Measurements from ENCODE around the gene TBC1D19. TPM values are rescaled to one million over a fixed set of nuclear protein-coding genes. Genes with fewer than 3 reads are reported as not detected.

TBC1D19 gene
- total and polyA plus RNA-seq, 9 of the 15 experiments (the other 6 are each of a cell fraction or from before 2014, with no cell fraction given), result 0.73 to 5.6 (median 3.7) TPM

DNA sequence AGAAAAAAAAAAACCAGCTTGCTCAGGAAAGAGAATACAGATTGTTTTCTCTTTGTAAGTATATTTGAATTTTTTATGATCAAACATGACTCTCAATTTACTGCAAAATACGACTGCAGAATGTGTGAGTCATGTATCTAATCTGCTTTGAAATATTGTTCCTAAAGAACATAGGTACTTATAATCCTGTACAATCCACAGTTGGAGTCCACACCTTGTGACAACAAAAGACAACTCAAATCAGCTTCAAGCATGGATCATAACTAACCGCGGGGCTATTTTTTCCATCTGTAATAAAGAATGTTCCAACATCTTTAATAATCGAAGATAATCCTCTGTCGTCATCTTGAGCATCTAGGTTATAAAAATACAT lies 198.9 kb downstream of the TBC1D19 start:
- in situ Hi-C loops (cut with MboI) (no loop called here), intact Hi-C loops (cut with micrococcal nuclease) (no loop called here)
- Histone ChIP-seq H3K9ac (ENCODE audit: insufficient read depth in 1 of 2, low read depth in 2 of 2, low read length in 2 of 2) (peak overlapping the region in 1 of 2 experiments; percentile 19; a peak in 2 of 4 replicates), H3K27ac (ENCODE audit: extremely low read depth, low read depth, low read length) (peak overlapping the region; percentile 54), H3K9me1 (ENCODE audit: control insufficient read depth, insufficient read depth, low read length) (no peaks in the 10 kb centered on the region), H3K36me3 (ENCODE audit: control insufficient read depth, insufficient read depth, low read length) (no peaks in the 10 kb centered on the region), H3K4me1 (replicated peaks in 1 of 2; ENCODE audit: control insufficient read depth in 2 of 2, insufficient read depth in 2 of 2, low read length in 2 of 2) (peaks cover 8 to 44% of the 10 kb centered on the region in 2 experiments; a peak in 4 of 5 replicates), H4K20me1 (replicated peaks; ENCODE audit: control insufficient read depth, insufficient read depth, low read length) (no peaks in the 10 kb centered on the region), H3K79me2 (ENCODE audit: control insufficient read depth, insufficient read depth, low read length) (no peaks in the 10 kb centered on the region), H3K4me3 (no peak overlapping the region), H3K4me2 (ENCODE audit: insufficient read depth, low read length) (no peak overlapping the region; the same call in 1 of the 2 replicates), H3K9me3 (replicated peaks; ENCODE audit: control insufficient read depth, insufficient read depth, low read depth, low read length) (no peaks in the 10 kb centered on the region), H3K27me3 (ENCODE audit: control insufficient read depth in 2 of 2, insufficient read depth in 2 of 2, low read length in 2 of 2) (no peaks in the 10 kb centered on the region), H2AFZ (ENCODE audit: low read depth, low read length) (peak overlapping the region; percentile 30; the same call in 1 of the 2 replicates)
- peak; percentile 35 for FAIRE-seq
- WGBS (ENCODE audit: insufficient coverage, low coverage, missing lambda C conversion rate), result 3% methylated on average over 5 of the region's 5 CpGs
- DNase-seq (ENCODE audit: extremely low read depth in 1 of 4, low spot score in 3 of 4), result no peak
- CTCF ChIA-PET (ENCODE audit: low intra/inter-chr PET ratio), result no interaction called here
- BruUV-seq (replicated peaks), result no TSS peak
- no peak for ATAC-seq
- POLR2A ChIA-PET, result interaction anchor here (1.1 kb wide), 1 partner anchor 10 kb away, joined by 3 read pairs; no protein-coding TSS in a partner anchor
- TF ChIP-seq ADNP (tag; IDR thresholded peaks at IDR 0.05) (no peak), PRPF4 (IDR thresholded peaks at IDR 0.05; ENCODE audit: insufficient read depth, low read depth, low read length, poor library complexity, severe bottlenecking) (no peak), ZNF668 (CRISPR knock-in tag; IDR thresholded peaks at IDR 0.05) (no peak), NRF1 (conservative IDR thresholded peaks at IDR 0.05 in 1 of 2, IDR thresholded peaks at IDR 0.05 in 1 of 2) (no peak), ZNF644 (tag; IDR thresholded peaks at IDR 0.05; ENCODE audit: low read depth) (0 out of 2 replicates have a peak, but pooled peaks have one; percentile 21), POLR3G (IDR thresholded peaks at IDR 0.05; ENCODE audit: extremely low read depth, insufficient read length, insufficient replicate concordance) (no peak), RBM22 (IDR thresholded peaks at IDR 0.05; ENCODE audit: low read depth, low read length, poor library complexity, severe bottlenecking) (no peak), BRD4 (IDR thresholded peaks at IDR 0.05) (0 out of 2 replicates have a peak, but pooled peaks have one; percentile 45), RBM25 (IDR thresholded peaks at IDR 0.05; ENCODE audit: low read depth, low read length, severe bottlenecking) (no peak), ZNF197 (CRISPR knock-in tag; IDR thresholded peaks at IDR 0.05; ENCODE audit: low read depth) (no peak), ASH1L (IDR thresholded peaks at IDR 0.05; ENCODE audit: borderline replicate concordance, low read depth, partially characterized antibody) (no peak)
- TF ChIP-seq, protein P1, sequence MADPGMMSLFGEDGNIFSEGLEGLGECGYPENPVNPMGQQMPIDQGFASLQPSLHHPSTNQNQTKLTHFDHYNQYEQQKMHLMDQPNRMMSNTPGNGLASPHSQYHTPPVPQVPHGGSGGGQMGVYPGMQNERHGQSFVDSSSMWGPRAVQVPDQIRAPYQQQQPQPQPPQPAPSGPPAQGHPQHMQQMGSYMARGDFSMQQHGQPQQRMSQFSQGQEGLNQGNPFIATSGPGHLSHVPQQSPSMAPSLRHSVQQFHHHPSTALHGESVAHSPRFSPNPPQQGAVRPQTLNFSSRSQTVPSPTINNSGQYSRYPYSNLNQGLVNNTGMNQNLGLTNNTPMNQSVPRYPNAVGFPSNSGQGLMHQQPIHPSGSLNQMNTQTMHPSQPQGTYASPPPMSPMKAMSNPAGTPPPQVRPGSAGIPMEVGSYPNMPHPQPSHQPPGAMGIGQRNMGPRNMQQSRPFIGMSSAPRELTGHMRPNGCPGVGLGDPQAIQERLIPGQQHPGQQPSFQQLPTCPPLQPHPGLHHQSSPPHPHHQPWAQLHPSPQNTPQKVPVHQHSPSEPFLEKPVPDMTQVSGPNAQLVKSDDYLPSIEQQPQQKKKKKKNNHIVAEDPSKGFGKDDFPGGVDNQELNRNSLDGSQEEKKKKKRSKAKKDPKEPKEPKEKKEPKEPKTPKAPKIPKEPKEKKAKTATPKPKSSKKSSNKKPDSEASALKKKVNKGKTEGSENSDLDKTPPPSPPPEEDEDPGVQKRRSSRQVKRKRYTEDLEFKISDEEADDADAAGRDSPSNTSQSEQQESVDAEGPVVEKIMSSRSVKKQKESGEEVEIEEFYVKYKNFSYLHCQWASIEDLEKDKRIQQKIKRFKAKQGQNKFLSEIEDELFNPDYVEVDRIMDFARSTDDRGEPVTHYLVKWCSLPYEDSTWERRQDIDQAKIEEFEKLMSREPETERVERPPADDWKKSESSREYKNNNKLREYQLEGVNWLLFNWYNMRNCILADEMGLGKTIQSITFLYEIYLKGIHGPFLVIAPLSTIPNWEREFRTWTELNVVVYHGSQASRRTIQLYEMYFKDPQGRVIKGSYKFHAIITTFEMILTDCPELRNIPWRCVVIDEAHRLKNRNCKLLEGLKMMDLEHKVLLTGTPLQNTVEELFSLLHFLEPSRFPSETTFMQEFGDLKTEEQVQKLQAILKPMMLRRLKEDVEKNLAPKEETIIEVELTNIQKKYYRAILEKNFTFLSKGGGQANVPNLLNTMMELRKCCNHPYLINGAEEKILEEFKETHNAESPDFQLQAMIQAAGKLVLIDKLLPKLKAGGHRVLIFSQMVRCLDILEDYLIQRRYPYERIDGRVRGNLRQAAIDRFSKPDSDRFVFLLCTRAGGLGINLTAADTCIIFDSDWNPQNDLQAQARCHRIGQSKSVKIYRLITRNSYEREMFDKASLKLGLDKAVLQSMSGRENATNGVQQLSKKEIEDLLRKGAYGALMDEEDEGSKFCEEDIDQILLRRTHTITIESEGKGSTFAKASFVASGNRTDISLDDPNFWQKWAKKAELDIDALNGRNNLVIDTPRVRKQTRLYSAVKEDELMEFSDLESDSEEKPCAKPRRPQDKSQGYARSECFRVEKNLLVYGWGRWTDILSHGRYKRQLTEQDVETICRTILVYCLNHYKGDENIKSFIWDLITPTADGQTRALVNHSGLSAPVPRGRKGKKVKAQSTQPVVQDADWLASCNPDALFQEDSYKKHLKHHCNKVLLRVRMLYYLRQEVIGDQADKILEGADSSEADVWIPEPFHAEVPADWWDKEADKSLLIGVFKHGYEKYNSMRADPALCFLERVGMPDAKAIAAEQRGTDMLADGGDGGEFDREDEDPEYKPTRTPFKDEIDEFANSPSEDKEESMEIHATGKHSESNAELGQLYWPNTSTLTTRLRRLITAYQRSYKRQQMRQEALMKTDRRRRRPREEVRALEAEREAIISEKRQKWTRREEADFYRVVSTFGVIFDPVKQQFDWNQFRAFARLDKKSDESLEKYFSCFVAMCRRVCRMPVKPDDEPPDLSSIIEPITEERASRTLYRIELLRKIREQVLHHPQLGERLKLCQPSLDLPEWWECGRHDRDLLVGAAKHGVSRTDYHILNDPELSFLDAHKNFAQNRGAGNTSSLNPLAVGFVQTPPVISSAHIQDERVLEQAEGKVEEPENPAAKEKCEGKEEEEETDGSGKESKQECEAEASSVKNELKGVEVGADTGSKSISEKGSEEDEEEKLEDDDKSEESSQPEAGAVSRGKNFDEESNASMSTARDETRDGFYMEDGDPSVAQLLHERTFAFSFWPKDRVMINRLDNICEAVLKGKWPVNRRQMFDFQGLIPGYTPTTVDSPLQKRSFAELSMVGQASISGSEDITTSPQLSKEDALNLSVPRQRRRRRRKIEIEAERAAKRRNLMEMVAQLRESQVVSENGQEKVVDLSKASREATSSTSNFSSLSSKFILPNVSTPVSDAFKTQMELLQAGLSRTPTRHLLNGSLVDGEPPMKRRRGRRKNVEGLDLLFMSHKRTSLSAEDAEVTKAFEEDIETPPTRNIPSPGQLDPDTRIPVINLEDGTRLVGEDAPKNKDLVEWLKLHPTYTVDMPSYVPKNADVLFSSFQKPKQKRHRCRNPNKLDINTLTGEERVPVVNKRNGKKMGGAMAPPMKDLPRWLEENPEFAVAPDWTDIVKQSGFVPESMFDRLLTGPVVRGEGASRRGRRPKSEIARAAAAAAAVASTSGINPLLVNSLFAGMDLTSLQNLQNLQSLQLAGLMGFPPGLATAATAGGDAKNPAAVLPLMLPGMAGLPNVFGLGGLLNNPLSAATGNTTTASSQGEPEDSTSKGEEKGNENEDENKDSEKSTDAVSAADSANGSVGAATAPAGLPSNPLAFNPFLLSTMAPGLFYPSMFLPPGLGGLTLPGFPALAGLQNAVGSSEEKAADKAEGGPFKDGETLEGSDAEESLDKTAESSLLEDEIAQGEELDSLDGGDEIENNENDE (IDR thresholded peaks at IDR 0.05; ENCODE audit: low read depth, low read length), result no peak
